H1 (cell line): ENCODE measurements around the gene CRYBA4. TPM values are rescaled to one million over a fixed set of nuclear protein-coding genes. Genes with fewer than 3 reads are reported as not detected.

Experiments used
- CTCF ChIA-PET: fragments of 300-600 bp; sonication (Branson Sonifier 250); formaldehyde crosslinking; loops from one replicate; lab custom pipeline; 2021; ENCODE audit not compliant: partially characterized antibody; lab: Charles Lee
- POLR2A ChIA-PET: fragments of 300-600 bp; sonication (Branson Sonifier 250); formaldehyde crosslinking; loops from one replicate; lab custom pipeline; 2021; ENCODE audit warnings: inconsistent platforms; ENCODE audit not compliant: partially characterized antibody; lab: Charles Lee
- DNase-seq, 2 experiments: peaks; one replicate each; pipeline versions ENCODE4 v3.0.0 to v3.0.0-alpha.2; 2010 to 2022; ENCODE audit warnings: low spot score in 2 of 2, low read depth in 1 of 2, mixed read lengths in 1 of 2
- FAIRE-seq: peaks from 2 replicates; lab custom pipeline; 2011; peaks lifted over from hg19 to GRCh38; lab: Jason Lieb, UNC
- H2AFZ ChIP-seq: 2 replicates; pipeline ENCODE4 v1.8.1; 2012; ENCODE audit warnings: low read length, inconsistent platforms
- H2AK5ac ChIP-seq: 2 replicates; pipeline ENCODE4 v1.6.1; 2013; ENCODE audit warnings: low read depth, low read length
- H2BK120ac ChIP-seq: replicated peaks from 2 replicates; pipeline ENCODE3; 2013; ENCODE audit warnings: low read depth, low read length, inconsistent platforms
- H2BK12ac ChIP-seq: 2 replicates; pipeline ENCODE4 v1.6.1; 2013; ENCODE audit warnings: low read depth, low read length
- H2BK15ac ChIP-seq: 2 replicates; pipeline ENCODE4 v1.6.1; 2013; ENCODE audit warnings: low read length
- H2BK20ac ChIP-seq: 2 replicates; pipeline ENCODE4 v1.6.1; 2013; ENCODE audit warnings: low read length
- H2BK5ac ChIP-seq: 2 replicates; pipeline ENCODE4 v1.6.1; 2013; ENCODE audit warnings: low read depth, low read length
- H3K14ac ChIP-seq: 2 replicates; pipeline ENCODE4 v1.6.1; 2013; ENCODE audit warnings: inconsistent platforms; ENCODE audit not compliant: insufficient read length
- H3K18ac ChIP-seq: 2 replicates; pipeline ENCODE4 v1.6.1; 2013; ENCODE audit warnings: low read length; ENCODE audit errors: extremely low read depth
- H3K23ac ChIP-seq: 2 replicates; pipeline ENCODE4 v1.6.1; 2013; ENCODE audit warnings: inconsistent platforms; ENCODE audit not compliant: insufficient read length
- H3K23me2 ChIP-seq: 2 replicates; pipeline ENCODE4 v1.6.1; 2013; ENCODE audit warnings: low read depth, low read length
- H3K27ac ChIP-seq: 2 replicates; pipeline ENCODE4 v1.6.1; 2011; ENCODE audit warnings: low read depth, low read length, inconsistent platforms
- H3K27me3 ChIP-seq, 4 experiments: replicated peaks in 1 of 4; 1 replicate in 1 of 4; 2 replicates in 3 of 4; pipeline versions ENCODE4 v1.6.1 to v1.8.1; 2011 to 2013; ENCODE audit warnings: low read length in 3 of 4, mild to moderate bottlenecking in 3 of 4, inconsistent platforms in 2 of 4, mixed read lengths in 2 of 4, moderate library complexity in 1 of 4; ENCODE audit not compliant: control insufficient read depth in 3 of 4, insufficient read depth in 3 of 4; ENCODE audit errors: extremely low read depth in 1 of 4
- H3K36me3 ChIP-seq, 4 experiments: 2 replicates each; pipeline versions ENCODE4 v1.6.1 to v1.8.1; 2011 to 2013; ENCODE audit warnings: mild to moderate bottlenecking in 4 of 4, low read length in 3 of 4, moderate library complexity in 2 of 4, control low read depth in 1 of 4, inconsistent platforms in 1 of 4; ENCODE audit not compliant: insufficient read depth in 4 of 4, control insufficient read depth in 2 of 4
- H3K4ac ChIP-seq: replicated peaks from 2 replicates; pipeline ENCODE3; 2013; ENCODE audit warnings: low read length, low read depth, mixed read lengths, inconsistent platforms; ENCODE audit not compliant: insufficient read length
- H3K4me1 ChIP-seq, 4 experiments: replicated peaks in 1 of 4; 1 replicate in 1 of 4; 2 replicates in 3 of 4; pipeline versions ENCODE4 v1.6.1 to v1.8.1; 2011 to 2013; ENCODE audit warnings: low read length in 3 of 4, inconsistent platforms in 2 of 4, mixed read lengths in 1 of 4; ENCODE audit not compliant: insufficient read depth in 4 of 4, control insufficient read depth in 3 of 4
- H3K4me2 ChIP-seq, 2 experiments: 2 replicates each; pipeline versions ENCODE4 v1.6.1 to v1.8.1; 2011 to 2013; ENCODE audit warnings: low read depth in 2 of 2, low read length in 2 of 2, control low read depth in 1 of 2, inconsistent platforms in 1 of 2, mild to moderate bottlenecking in 1 of 2; ENCODE audit not compliant: insufficient read depth in 1 of 2
- H3K4me3 ChIP-seq, 4 experiments: fragments of 200-600, 300-600 bp in 1 of 4; sonication (generic), shearing (Covaris generic), sonication (Bioruptor Twin) in 1 of 4; 2 replicates each; pipeline versions ENCODE4 v1.5.1 to v1.8.1; 2011 to 2016; ENCODE audit warnings: low read length in 4 of 4, low read depth in 3 of 4, control low read depth in 2 of 4, inconsistent platforms in 2 of 4, mild to moderate bottlenecking in 2 of 4, mixed read lengths in 1 of 4, moderate library complexity in 1 of 4; ENCODE audit not compliant: insufficient read depth in 2 of 4; ENCODE audit errors: extremely low read depth in 1 of 4
- H3K56ac ChIP-seq: replicated peaks from 2 replicates; pipeline ENCODE3; 2013; ENCODE audit warnings: low read depth, mild to moderate bottlenecking, mixed read lengths, low read length, inconsistent platforms; ENCODE audit not compliant: insufficient read length
- H3K79me1 ChIP-seq: 2 replicates; pipeline ENCODE4 v1.6.1; 2013; ENCODE audit warnings: low read depth, low read length, control low read depth
- H3K79me2 ChIP-seq, 2 experiments: 2 replicates each; pipeline versions ENCODE4 v1.6.1 to v1.8.1; 2012 to 2013; ENCODE audit warnings: low read length in 2 of 2, mild to moderate bottlenecking in 2 of 2, inconsistent platforms in 1 of 2; ENCODE audit not compliant: insufficient read depth in 2 of 2, control insufficient read depth in 1 of 2
- H3K9ac ChIP-seq, 4 experiments: replicated peaks in 1 of 4; 1 replicate in 1 of 4; 2 replicates in 3 of 4; pipeline versions ENCODE4 v1.6.1 to v1.8.1; 2011 to 2013; ENCODE audit warnings: low read depth in 3 of 4, low read length in 3 of 4, control low read depth in 2 of 4, mild to moderate bottlenecking in 2 of 4, moderate library complexity in 2 of 4, inconsistent platforms in 1 of 4; ENCODE audit errors: extremely low read depth in 1 of 4
- H3K9me3 ChIP-seq, 2 experiments: 2 replicates each; pipeline versions ENCODE4 v1.6.1 to v1.8.1; 2012 to 2013; ENCODE audit warnings: mild to moderate bottlenecking in 2 of 2, moderate library complexity in 2 of 2, control low read depth in 1 of 2, inconsistent platforms in 1 of 2, low read depth in 1 of 2, low read length in 1 of 2, mixed read lengths in 1 of 2; ENCODE audit not compliant: insufficient read depth in 2 of 2
- H4K20me1 ChIP-seq, 2 experiments: replicated peaks in 1 of 2; 2 replicates each; pipeline versions ENCODE3 to v1.8.1; 2011 to 2013; ENCODE audit warnings: inconsistent platforms in 2 of 2, low read length in 2 of 2, mild to moderate bottlenecking in 1 of 2; ENCODE audit not compliant: insufficient read depth in 2 of 2, control insufficient read depth in 1 of 2
- H4K5ac ChIP-seq: 2 replicates; pipeline ENCODE4 v1.6.1; 2013; ENCODE audit warnings: low read length, low read depth, mixed read lengths, inconsistent platforms; ENCODE audit not compliant: insufficient read length
- H4K8ac ChIP-seq: 2 replicates; pipeline ENCODE4 v1.8.0; 2013; ENCODE audit warnings: mild to moderate bottlenecking, moderate library complexity, low read length, inconsistent platforms; ENCODE audit not compliant: insufficient read depth; ENCODE audit errors: extremely low read depth
- H4K91ac ChIP-seq: replicated peaks from 2 replicates; pipeline ENCODE3; 2013; ENCODE audit warnings: low read length, mixed read lengths, inconsistent platforms; ENCODE audit not compliant: insufficient read length
- FOSL1 ChIP-seq: IDR thresholded peaks from 2 replicates; pipeline ENCODE4 v1.6.1; 2011; ENCODE audit warnings: mild to moderate bottlenecking, low read depth, low read length, moderate library complexity; ENCODE audit not compliant: insufficient read depth
- KDM1A ChIP-seq: fragments of 200-600, 300-600 bp; sonication (generic); IDR thresholded peaks from 2 replicates; pipeline ENCODE4 v1.7.1; 2016; ENCODE audit warnings: mild to moderate bottlenecking, low read length, borderline replicate concordance
- WGBS, 2 experiments: shearing (Covaris generic) in 1 of 2; methylation state at CpG; one replicate each; pipeline versions ENCODE4 v1.1.6 to v1.1.7; 2013 to 2015; ENCODE audit warnings: low lambda C conversion rate in 2 of 2, mixed read lengths in 2 of 2, inconsistent platforms in 1 of 2, low coverage in 1 of 2, missing lambda C conversion rate in 1 of 2; ENCODE audit not compliant: insufficient replicate concordance in 2 of 2, insufficient coverage in 1 of 2, insufficient read length in 1 of 2; ENCODE audit errors: extremely low coverage in 1 of 2, missing lambda C conversion rate in 1 of 2; 5-methylcytosine and 5-hydroxymethylcytosine counted together
- polyA plus RNA-seq, 7 experiments: library from polyadenylated mRNA; depleted of rRNA in 3 of 7; stranded (reverse) in 5 of 7; unstranded in 2 of 7; fragments of >200 nt in 5 of 7; fragments of 200-250 nt in 2 of 7; gene quantifications; 1 replicate in 5 of 7; 2 replicates in 1 of 7; 4 replicates in 1 of 7; pipeline versions ENCODE4 v1.2.1 to v1.2.3, GENCODE V29; 2011 to 2013; ENCODE audit warnings: missing spikeins in 2 of 7, mixed read lengths in 2 of 7
- total RNA-seq: library from RNA; stranded (reverse); fragmentation: NEBNext Ultra II Directional; extraction: Animal tissue kit (Norgen Biotek cat#: 25700); gene quantifications from 2 replicates; pipeline ENCODE4 v1.2.1, GENCODE V29; 2021

Gene CRYBA4
- total and polyA plus RNA-seq, 2 of the 8 experiments (the other 6 are each of a cell fraction or from before 2014, with no cell fraction given), result 0.67 to 3.1 TPM

- Histone ChIP-seq H3K4me2 (no peak overlapping the region), H3K9me3 (no peaks in the 10 kb centered on the region), H4K20me1 (no peaks in the 10 kb centered on the region), H3K4me3 (no peak overlapping the region), H2BK120ac (no peak overlapping the region), H4K91ac (no peak overlapping the region), H3K14ac (no peak overlapping the region), H2AFZ (no peak overlapping the region), H3K4ac (no peak overlapping the region), H2BK15ac (no peak overlapping the region), H3K9ac (no peak overlapping the region), H2AK5ac (no peak overlapping the region), H3K79me1 (no peaks in the 10 kb centered on the region), H4K8ac (no peak overlapping the region), H3K18ac (no peak overlapping the region), H3K36me3 (no peaks in the 10 kb centered on the region), H3K4me1 (peaks cover 0 to 8% (median 2%) of the 10 kb centered on the region in 4 experiments; a peak in 3 of 7 replicates), H2BK5ac (no peak overlapping the region), H3K56ac (no peak overlapping the region), H3K27ac (no peak overlapping the region), H3K23ac (no peak overlapping the region), H4K5ac (no peak overlapping the region), H2BK12ac (no peak overlapping the region), H2BK20ac (no peak overlapping the region), H3K27me3 (no peaks in the 10 kb centered on the region), H3K23me2 (no peaks in the 10 kb centered on the region), H3K79me2 (no peaks in the 10 kb centered on the region)
- TF ChIP-seq FOSL1 (no peak), KDM1A (peak; percentile 78; the same call in 1 of the 2 replicates)
- 87% methylated on average over 1 of the region's 1 CpG; no CpG with 5 or more reads in 1 of the 2 experiments for WGBS, 2 experiments
- DNase-seq (no peak), FAIRE-seq (no peak)
- ChIA-PET CTCF (no interaction called here), POLR2A (no interaction called here)
These were observed 14.5 kb downstream of the CRYBA4 start for GRCh38 chr22:26636296-26636695.
